T-helper 2 cell (primary cell): ENCODE measurements around the gene TUSC2.
"Not testable (repeated sequence)": the region's sequence is repeated elsewhere in the genome, so short reads cannot be mapped to it uniquely, and the experiment has no call there.

Experiments
- DNase-seq, 5 experiments: peaks; one replicate each; pipeline versions ENCODE4 v3.0.0 to v3.0.0-alpha.2; 2012 to 2022

The TUSC2 gene

DNA sequence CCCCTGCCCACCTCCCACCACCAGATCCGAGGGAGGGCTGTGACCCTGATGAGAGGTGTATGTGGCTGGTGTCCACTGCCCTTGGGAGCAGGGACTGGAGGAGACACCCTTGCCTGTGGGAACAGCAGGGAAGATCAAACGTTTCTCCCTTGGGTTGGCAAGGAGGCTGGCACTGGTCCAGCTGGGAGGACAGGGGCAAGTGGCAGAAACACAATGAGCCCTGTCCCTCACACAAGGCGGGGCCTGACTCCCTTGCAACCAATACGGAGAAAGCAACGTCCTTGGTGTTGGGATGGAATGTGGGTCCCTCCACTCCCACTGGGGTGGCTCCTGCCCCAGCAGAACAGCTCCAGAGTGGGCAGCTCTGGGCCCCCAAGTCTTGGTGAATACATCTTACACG lies 10.7 kb downstream of the TUSC2 start:
- no peak for DNase-seq

DNA sequence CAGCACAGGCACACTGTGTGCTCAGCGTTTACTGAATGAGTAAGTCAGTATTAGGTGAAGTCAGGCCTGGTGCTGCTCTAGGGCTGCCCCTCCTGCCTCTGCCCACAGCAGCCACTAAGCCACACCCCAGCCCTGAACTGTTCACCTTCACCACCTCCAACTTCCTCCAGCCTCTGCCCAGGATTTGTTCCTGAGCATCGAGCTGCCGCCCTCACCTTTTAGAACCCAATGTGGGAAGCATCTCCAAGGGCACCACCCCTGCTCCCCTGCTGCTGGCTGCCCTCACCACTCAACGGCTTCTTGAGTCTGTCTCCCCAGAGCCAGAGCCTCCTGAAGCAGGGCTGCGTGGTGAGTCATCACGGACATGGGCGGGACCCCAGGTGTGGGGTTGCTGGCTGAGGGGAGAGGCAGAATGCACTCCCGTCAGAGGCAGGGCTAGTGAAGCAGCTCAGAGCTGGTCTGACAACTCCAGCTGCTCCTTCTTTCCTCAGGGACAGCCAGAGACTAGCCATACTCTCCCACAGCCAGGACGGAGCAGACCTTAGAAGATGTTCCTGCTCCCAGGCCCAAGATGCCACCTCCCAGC lies 11.3 kb downstream of the TUSC2 start:
- peak in 4 of 5 experiments; percentile 47 to 83 (median 60) for DNase-seq

GRCh38 chr3:50314816-50315215 lies 13.2 kb downstream of the TUSC2 start:
- DNase-seq = no peak

DNA sequence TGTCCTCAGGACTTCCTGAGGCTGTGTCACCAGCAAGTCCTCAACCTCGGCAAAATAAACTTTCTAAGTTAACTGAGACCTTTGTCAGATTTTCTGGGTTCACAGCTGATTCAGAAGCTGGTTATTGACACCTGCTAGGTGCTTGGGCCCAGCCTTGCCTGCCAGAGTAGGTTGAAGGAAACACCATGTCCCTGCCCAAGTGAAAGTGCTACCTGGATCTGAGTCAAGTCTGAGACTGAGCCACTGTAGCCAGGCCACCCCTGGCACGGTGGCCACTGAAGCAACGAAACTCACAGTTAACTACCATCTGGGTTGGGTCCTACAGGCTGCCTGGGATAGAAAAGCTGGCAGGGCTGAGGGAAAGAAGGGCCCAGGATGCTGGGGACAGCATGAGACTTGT lies 13.7 kb downstream of the TUSC2 start:
- DNase-seq = no peak

- not testable (repeated sequence) for DNase-seq
Observed at GRCh38 chr3:50312041-50312440, 16.0 kb downstream of the TUSC2 start.

DNA sequence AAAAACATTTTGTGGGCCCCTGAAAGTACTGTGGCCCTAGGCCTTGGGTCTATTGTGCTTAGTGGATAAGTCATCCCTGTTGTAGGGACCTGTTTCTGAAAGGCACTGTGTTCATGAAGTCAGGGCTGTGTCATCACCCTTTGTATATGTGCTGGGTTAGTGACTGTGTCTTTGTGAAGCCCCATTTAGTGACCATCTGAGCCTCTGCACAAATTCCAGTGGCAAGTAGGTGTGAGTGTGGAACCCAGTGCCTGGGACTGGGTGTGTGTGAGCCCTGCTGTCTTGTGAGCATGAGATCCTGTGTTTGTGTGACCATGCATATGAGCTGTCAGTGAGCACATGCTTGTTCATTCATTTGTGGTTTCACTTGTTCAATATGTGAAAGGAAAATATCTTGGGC lies 23.4 kb downstream of the TUSC2 start:
- DNase-seq = no peak

DNA sequence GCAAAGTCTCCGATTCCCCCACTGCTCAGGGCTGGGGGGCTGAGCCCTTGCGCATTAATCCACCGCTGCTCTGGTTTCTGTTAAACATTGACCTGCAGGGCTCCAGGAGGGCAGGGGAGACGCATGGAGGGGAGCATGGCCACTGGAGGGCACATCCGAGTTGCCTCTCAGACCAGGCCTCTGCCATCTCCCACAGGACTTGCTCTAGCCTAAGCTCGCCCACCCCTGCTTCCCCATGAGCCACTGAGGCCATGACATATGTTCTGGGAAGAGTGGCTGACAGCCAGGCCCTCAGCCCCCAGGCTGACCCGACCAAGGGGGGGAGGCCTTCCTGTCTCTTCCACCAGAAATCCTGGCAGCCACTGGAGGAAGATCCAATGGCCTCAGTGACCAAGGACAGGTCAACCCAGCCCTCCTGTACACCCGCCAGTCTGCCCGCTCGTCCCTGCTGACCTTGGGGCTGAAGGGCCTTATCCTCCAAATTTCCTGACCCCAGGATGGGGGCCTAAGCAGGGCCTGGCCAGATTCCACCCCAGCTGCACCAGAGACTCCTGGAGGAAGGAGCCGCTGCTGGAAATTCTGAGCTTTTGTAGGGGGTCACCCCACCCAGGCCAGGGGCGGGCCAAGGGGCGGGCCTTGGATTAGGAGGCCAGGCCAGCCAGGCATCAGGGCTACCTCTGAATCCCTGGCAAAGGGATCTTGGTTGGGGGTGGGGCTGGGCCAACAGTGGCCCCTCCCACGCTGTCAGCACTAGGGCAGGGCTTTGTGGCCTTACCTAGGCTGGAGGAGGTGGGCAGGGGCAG lies 24.8 kb downstream of the TUSC2 start, which contains the start of gene HYAL1:
HYAL1 (minus strand) TSS at position 562 of the 803 bp plus-strand sequence. CDS start 618 bp downstream, outside the sequence.
- DNase-seq = no peak

DNA sequence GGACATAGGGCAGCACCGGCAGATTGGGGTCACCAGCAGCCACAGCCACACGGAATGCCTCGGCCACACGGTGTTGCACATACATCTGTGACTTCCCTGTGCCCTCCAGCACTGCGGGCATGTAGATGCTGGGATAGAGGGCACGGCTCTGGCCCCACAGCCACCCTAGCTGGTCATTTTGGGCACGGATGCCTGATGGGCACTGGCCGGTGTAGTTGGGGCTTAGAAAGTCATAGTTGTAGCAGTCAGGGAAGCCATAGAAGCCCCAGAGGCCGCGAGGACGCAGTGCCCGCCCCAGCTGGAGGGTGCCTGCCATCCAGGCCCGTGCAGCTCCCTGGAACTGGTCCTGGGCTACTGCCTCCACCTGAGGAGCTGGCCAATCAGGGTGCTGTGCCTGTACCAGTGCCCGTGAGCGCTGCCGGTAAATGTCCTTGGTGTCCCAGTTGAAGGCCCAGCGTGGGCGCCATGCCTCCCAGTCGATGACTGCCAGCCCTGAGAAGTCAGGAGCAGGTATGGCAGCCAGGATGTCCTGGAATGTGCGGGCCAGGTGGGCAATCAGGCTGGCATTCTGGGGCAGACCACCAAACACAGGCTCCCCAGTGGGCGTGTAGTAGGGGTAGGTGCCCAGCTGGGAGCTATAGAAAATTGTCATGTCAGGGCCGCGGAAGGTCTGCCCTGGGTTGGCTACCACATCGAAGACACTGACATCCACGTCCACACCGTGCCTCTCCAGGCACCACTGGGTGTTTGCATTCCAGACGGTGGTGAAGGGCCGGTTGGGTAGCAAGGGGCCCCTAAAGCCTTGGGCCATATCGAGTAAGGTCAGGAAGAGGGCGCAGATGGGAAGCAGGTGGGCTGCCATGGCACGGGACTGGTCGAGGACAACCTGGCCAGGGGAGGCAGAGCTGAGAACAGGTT lies 25.7 kb downstream of the TUSC2 start:
- no peak for DNase-seq

- no peak for DNase-seq
Observed at GRCh38 chr3:50300681-50301254, 27.3 kb downstream of the TUSC2 start.

- peak in 1 of 5 experiments; percentile 57 for DNase-seq
Observed at GRCh38 chr3:50299929-50300680, 27.9 kb downstream of the TUSC2 start.

- no peak for DNase-seq
Observed at GRCh38 chr3:50299638-50299928, 28.4 kb downstream of the TUSC2 start.

DNA sequence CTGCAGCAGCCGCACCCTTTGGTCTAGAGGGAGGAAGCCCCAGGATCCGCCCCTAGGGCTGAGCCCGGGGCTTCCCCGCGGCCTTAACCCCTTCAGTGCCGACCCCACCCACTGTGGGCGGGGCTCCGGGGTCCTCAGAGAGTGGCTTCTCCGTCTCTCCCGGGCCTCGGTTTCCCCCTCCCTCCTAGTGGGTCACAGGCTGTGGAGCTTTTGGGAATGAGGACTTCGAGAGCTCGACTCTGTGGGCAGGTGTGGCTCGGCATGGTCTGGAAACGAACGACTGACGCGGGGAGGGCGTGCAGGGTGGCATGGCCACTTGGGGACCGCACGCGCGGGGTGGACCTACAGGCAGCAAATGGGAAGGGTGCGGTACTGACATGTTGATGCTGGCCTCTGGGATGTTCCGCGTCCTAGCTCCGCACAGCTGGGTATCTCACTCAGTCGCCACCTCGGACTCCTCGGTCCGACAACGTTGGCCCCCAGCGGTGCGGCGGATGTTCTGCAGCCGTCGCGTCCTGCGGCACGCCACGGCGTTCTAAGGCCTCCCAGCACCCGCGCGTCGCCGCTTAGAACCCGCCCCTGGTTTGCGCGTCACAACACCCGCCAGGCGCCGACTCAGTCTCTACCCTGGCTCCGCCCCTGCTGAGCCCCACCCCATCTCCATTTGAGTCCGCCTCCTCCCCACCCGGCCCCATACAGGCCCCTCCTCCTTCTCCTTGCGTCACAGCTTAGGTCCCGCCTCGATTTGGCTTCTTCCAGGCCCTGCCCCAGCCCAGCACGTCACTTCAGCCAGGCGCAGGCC lies 29.0 kb downstream of the TUSC2 start, which contains the start of the genes HYAL3 and NAA80:
HYAL3 (minus strand) TSS at position 570 of the 802 bp plus-strand sequence. CDS start 3,803 bp downstream, outside the sequence.
NAA80 (minus strand) TSS at position 570 of the 802 bp plus-strand sequence. CDS start 1,942 bp downstream, outside the sequence.
- DNase-seq = peak; percentile 96 to 100 (median 99)

DNA sequence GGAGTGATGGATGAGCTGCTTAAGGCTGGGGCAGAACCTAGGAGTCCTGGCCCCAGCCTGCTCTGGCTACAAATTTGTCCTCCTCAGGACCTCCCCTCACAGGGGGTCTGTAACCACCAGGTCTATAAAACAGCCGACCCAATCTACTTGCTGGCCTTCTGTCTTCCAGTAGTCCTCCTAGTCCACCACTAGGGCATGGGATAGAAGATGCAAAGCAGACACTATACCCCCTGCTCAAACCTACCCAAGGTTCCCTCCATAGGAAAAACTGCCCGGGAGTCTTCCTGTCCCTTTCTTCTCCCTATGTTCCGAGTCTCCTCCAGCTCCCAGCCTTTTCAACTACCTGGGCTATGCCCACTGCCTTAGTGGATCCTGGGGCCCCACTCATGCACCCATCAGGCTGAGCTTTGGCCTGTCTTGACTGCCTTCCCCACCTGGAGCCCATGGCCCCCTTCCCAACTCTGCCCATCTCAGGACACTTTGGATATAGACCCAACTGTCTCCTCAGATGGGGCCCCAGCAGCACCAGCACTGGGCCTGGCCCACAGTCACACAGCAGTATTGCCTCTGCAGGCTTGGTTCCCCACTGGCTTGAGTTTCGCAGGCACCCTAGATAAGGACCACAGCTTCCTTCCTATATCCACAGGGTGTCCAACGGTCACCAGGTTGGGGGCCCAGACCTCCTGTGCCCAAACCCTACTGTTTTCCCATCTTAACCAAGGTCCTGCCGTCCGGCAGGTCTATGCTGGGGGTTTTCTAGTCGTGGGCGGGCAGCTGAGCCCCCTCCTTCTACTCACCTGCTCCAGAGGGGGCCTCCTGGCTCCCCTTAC lies 29.9 kb downstream of the TUSC2 start:
- DNase-seq = no peak

GRCh38 chr3:50297384-50297775 lies 30.6 kb downstream of the TUSC2 start:
- no peak for DNase-seq

- no peak for DNase-seq
Observed at GRCh38 chr3:50296721-50297383, 31.2 kb downstream of the TUSC2 start.

DNA sequence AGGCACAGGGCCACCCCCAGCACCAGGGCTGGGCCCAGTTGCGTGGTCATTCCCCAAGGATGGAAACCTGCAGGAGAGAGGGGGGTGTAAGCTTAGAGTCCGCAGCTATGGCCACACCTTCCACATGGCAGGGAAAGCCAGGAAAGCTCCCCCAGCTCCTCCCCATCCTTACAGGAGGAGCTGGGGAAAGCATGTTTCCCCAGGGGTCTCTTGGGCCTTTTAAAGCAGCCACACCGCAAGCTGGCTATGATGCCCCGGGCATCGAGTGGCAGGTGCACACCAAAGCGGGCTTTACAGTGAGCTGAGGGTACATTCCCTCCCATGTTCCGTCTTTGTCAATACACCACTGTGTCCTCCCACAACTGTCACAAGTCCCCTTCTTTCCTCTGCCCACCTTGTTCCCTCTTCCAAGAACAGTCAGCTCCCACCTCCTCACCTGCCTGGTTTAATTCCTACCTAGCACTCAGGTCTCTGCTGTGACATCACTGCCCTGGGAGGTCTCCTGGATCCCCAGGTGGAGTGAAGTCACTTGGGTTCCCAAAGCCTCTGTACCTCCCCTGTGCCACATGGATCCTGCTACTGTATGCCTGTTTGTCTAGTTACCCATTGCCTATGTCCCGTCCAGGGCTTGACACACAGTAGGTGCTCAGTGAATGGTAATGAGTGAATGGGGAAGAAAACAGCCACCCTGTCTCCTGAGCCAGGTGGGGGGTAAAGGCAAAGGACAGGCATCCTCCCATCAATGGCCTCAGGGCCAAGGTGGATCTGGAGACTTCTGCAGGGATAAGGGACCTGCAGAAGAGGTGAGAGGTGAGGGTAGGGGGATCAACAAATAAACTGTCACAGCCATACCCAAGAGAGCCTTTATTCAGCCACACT lies 32.2 kb downstream of the TUSC2 start:
- DNase-seq = no peak

GRCh38 chr3:50294492-50295403 lies 33.3 kb downstream of the TUSC2 start:
- no peak for DNase-seq
